ACC112 (cell line): ENCODE measurements around the gene MAP1LC3B.

Experiments used
- H2AFZ ChIP-seq: fragments of 200-600 bp; sonication (generic); one replicate; pipeline ENCODE4 v1.6.0; 2017; ENCODE audit warnings: antibody characterized with exemption, low read length; ENCODE audit not compliant: unreplicated experiment
- H3K27ac ChIP-seq: fragments of 200-600 bp; sonication (generic); 2 replicates; pipeline ENCODE4 v1.5.1; 2014; ENCODE audit warnings: low read depth, mild to moderate bottlenecking, antibody characterized with exemption, low read length, moderate library complexity
- H3K27me3 ChIP-seq: fragments of 200-600 bp; sonication (generic); 2 replicates; pipeline ENCODE4 v1.6.1; 2014; ENCODE audit warnings: mild to moderate bottlenecking, antibody characterized with exemption, low read length, moderate library complexity, mixed read lengths; ENCODE audit not compliant: insufficient read depth
- H3K36me3 ChIP-seq: fragments of 200-600 bp; sonication (generic); 2 replicates; pipeline ENCODE4 v1.6.1; 2016; ENCODE audit warnings: mild to moderate bottlenecking, antibody characterized with exemption, low read length, moderate library complexity, mixed read lengths; ENCODE audit not compliant: insufficient read depth
- H3K4me1 ChIP-seq: fragments of 200-600 bp; sonication (generic); one replicate; pipeline ENCODE4 v1.6.1; 2016; ENCODE audit warnings: low read length, mixed read lengths; ENCODE audit not compliant: insufficient read depth, unreplicated experiment, control insufficient read depth
- H3K4me3 ChIP-seq: fragments of 200-600 bp; sonication (generic); 2 replicates; pipeline ENCODE4 v1.5.1; 2014; ENCODE audit warnings: mild to moderate bottlenecking, low read depth, low read length
- H3K79me2 ChIP-seq: fragments of 200-600 bp; sonication (generic); one replicate; pipeline ENCODE4 v1.6.0; 2016; ENCODE audit warnings: low read length; ENCODE audit not compliant: control insufficient read depth, unreplicated experiment, insufficient read depth

MAP1LC3B gene

DNA sequence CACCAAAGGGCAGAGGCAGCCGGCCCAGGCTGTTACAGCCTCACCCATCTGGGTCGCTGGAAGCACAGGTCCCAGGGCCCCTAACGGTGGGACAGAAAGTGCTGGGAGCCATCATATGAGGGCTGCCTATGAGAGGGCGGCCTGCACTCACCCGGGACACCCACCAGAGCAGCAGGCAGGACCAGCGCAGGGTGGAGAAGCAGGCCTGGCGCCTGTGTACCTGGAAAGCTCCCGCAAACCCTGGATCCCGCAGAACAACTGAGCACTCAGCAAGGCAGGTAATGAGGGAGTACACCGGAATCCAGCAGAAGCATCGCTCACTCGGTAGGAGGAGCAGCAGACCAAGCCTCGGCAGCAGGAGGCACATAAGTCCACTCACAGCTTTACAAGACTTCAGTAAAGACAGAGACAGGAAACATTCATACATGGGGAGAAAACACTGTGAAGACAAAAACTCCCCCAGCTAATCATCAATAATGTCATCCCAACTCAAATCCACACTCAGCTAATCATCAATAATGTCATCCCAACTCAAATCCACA lies 43.4 kb upstream of the MAP1LC3B start:
- Histone ChIP-seq H3K27ac (no peak overlapping the region), H2AFZ (no peak overlapping the region), H3K36me3 (no peaks in the 10 kb centered on the region), H3K27me3 (no peaks in the 10 kb centered on the region), H3K79me2 (peaks cover 3% of the 10 kb centered on the region), H3K4me1 (peaks cover 5% of the 10 kb centered on the region), H3K4me3 (no peak overlapping the region)

DNA sequence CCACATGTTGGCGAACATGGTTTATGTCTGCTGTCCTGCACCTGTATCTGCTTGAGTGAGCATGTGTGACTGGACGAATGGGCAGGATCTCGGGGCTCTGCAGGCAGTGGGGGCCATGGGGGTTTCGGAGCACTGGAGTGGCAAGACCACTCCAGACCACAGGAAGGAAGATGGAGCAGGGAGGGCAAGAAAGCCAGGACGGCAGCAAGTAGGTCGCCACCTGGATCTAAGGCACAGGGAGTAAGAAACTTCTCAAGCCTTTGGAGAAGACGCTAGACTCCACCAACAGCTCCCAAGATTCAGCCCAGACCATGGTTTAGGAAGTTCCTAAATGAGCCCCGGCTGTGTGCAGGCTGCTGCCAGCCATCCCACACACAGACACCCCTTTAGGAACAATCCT lies 42.1 kb upstream of the MAP1LC3B start:
- no peaks in the 10 kb centered on the region for H3K27me3 ChIP-seq
- no peak overlapping the region for H3K27ac ChIP-seq
- no peaks in the 10 kb centered on the region for H3K36me3 ChIP-seq
- peaks cover 5% of the 10 kb centered on the region for H3K4me1 ChIP-seq
- no peak overlapping the region for H2AFZ ChIP-seq
- H3K4me3 ChIP-seq, result no peak overlapping the region
- H3K79me2 ChIP-seq, result no peaks in the 10 kb centered on the region

DNA sequence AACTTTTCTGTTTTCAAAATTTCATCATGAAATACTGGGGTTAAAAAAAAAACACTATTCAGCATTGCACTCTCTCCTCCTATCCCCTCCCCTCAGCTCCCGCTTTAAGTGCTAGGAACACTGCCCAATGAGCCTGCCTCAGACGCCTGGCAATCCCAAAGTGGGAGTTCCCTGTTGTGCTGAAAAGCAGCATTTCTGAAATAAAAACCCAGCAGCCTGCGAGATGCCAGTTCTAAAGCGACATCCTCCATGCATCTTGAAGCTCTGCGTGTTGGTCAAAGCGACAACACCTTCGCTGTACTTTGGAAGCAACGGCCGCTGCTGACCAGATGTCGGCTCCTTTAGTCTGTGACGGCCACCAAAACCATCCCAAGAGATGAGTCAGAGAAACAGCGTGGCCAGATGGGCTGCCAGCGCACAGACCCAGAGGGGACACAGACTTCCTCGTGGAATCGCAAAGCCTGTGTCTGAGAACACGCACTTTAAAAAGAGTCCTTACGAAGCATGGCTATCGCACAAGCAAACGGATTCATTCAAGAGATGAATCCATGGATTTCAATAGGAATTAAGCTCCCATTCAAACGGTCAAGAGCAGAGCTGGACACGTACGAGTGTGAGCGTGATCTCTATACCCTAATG lies 41.3 kb upstream of the MAP1LC3B start:
- H3K79me2 ChIP-seq, result no peaks in the 10 kb centered on the region

DNA sequence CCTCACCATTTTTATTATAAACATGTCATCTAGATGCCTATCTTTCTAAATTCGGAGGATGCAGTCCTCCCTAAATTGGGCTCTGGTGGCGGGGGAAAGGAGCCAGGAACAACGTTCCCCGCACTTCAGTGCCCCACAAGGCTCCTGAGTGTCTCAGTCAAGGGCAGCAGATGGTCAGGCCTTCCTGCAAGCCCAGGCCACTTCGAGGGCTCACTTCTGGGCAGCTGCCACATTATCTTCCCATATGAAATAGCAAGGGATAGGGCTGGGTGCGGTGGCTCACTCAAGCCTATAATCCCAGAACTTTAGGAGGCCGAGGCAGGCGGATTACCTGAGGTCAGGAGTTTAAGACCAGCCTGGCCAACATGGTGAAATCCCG lies 40.8 kb upstream of the MAP1LC3B start:
- H3K4me3 ChIP-seq, result no peak overlapping the region
- H3K36me3 ChIP-seq, result no peaks in the 10 kb centered on the region
- H2AFZ ChIP-seq, result no peak overlapping the region
- H3K79me2 ChIP-seq, result no peaks in the 10 kb centered on the region
- peaks cover 5% of the 10 kb centered on the region for H3K4me1 ChIP-seq
- H3K27ac ChIP-seq, result no peak overlapping the region
- H3K27me3 ChIP-seq, result no peaks in the 10 kb centered on the region

More for the DNA sequence above, 41.3 kb upstream of the MAP1LC3B start:
- Histone ChIP-seq H3K27ac (no peak overlapping the region), H3K27me3 (no peaks in the 10 kb centered on the region), H3K4me1 (peaks cover 5% of the 10 kb centered on the region), H2AFZ (no peak overlapping the region), H3K36me3 (no peaks in the 10 kb centered on the region), H3K4me3 (no peak overlapping the region)

DNA sequence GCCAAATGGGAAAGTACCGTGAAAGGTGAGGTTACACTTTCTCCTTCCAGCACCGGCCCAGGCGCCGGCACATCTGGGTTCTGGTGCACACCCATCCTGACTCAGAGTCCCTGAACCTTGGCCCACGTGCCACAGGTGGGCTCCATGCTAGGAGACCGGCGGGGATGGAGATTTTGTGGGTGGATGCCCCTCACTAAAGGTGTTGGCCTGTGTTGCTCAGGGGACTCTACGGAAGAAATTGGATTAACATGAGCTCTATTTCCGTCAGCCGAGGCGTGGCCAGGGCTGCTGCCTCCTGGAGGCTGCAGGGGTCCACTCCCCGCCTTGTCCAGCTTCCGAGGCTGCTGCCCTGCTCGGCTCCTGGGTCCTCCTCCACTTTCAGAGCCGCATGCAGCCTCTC lies 39.3 kb upstream of the MAP1LC3B start:
- Histone ChIP-seq H3K4me1 (peaks cover 5% of the 10 kb centered on the region), H3K27ac (no peak overlapping the region), H3K36me3 (no peaks in the 10 kb centered on the region), H2AFZ (no peak overlapping the region), H3K4me3 (no peak overlapping the region), H3K79me2 (no peaks in the 10 kb centered on the region), H3K27me3 (no peaks in the 10 kb centered on the region)

DNA sequence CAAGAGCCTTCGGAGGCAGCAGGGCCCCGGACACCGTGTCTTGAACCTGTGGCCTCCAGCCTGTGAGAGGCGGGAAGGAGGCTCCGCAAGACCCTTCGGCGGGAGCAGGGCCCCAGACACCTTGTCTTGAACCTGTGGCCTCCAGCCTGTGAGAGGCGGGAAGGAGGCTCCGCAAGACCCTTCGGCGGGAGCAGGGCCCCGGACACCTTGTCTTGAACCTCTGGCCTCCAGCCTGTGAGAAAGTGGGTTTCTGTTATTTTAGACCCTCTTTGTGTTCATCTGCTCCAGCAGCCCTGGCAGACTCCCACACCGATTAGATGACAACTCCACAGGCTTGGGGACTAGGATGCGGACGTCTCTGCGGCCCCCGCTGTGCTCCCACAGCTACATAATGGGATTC lies 38.5 kb upstream of the MAP1LC3B start:
- no peaks in the 10 kb centered on the region for H3K79me2 ChIP-seq
- H3K27ac ChIP-seq, result no peak overlapping the region
- H2AFZ ChIP-seq, result no peak overlapping the region
- no peaks in the 10 kb centered on the region for H3K36me3 ChIP-seq
- no peak overlapping the region for H3K4me3 ChIP-seq
- peaks cover 5% of the 10 kb centered on the region for H3K4me1 ChIP-seq
- H3K27me3 ChIP-seq, result no peaks in the 10 kb centered on the region

DNA sequence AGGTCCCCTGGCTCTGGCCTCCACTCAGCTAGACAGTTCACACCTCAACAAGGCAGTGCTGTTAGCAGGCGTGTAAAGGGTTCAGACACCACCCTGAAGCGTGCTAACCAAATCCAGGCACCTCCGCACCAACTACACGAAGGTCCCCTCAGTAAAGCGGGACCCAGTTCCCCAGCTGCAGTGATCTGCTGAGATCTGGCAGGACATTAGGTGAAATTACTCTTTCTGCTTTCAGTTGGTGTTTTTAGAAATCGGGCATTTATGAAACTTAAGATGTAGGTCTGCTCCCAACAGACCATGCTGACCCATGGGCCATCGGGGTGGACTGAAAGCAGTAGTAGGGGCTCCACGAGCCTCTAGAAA lies 35.7 kb upstream of the MAP1LC3B start:
- no peak overlapping the region for H2AFZ ChIP-seq
- peaks cover 2% of the 10 kb centered on the region for H3K79me2 ChIP-seq
- no peaks in the 10 kb centered on the region for H3K27me3 ChIP-seq
- no peak overlapping the region for H3K27ac ChIP-seq
- H3K4me1 ChIP-seq, result no peaks in the 10 kb centered on the region
- peaks cover 4% of the 10 kb centered on the region; the same call in 1 of the 2 replicates for H3K36me3 ChIP-seq
- no peak overlapping the region for H3K4me3 ChIP-seq

DNA sequence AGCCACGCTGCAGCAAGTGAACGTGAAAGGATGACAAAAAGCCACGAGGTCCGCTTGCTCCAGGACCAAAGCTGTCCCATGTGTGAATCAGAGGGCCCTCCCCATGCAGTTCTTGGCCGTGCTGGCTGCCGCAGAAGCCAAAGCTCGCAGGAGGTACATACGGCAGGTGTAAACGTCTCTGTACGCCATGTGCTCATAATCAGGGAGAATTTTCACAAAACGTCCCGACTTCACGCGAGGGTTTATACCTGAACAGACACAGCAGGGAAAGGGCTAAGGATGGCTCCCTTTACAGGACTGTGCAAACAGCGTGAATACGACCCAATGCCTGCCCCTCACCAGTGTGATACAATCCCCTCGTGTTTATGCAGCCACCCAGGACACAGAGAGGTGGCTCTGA lies 33.9 kb upstream of the MAP1LC3B start:
- Histone ChIP-seq H2AFZ (no peak overlapping the region), H3K4me3 (no peak overlapping the region), H3K79me2 (peaks cover 3% of the 10 kb centered on the region), H3K27ac (no peak overlapping the region), H3K36me3 (peaks cover 8% of the 10 kb centered on the region; the same call in 1 of the 2 replicates), H3K27me3 (no peaks in the 10 kb centered on the region), H3K4me1 (no peaks in the 10 kb centered on the region)

DNA sequence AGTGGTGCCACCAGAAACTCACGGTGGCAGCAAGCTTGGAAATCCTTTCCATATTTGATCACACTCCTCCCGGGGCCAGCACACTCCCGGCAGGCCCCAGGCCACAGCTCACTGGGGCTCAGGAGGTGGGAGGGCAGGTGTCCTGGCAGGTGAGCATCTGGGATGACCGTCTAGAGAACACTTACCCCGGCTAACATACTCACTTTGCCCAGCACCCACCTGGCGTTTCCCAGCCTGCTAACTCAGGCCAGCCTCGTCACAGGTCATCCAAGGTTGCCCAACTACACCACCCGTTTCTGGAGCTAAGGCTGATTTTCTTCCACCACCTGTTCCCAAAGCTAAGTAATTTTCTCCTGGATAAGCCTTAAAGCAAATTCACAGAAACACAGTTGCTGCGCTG lies 33.4 kb upstream of the MAP1LC3B start:
- H3K4me1 ChIP-seq, result no peaks in the 10 kb centered on the region
- no peak overlapping the region for H3K4me3 ChIP-seq
- no peak overlapping the region for H3K27ac ChIP-seq
- peaks cover 8% of the 10 kb centered on the region; the same call in 1 of the 2 replicates for H3K36me3 ChIP-seq
- peaks cover 7% of the 10 kb centered on the region for H3K79me2 ChIP-seq
- no peak overlapping the region for H2AFZ ChIP-seq
- H3K27me3 ChIP-seq, result no peaks in the 10 kb centered on the region

DNA sequence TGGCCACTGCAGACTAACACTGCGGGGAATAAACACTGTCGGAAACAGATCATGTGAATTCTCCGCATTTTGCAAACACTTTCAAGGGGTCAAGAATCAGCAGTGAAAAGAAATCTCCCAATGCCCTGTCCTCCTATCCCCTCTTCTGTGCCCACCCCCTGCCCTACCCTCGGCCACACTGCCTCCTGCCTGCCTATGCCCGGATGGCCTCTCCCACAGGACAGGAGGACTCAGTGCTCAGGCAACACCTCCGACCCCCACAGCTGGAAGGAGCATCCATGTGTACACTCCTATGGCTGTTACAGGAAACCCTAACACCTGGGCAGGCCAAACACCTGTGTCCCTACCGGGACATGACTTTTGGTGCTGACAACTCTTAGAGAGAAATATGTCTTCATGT lies 33.0 kb upstream of the MAP1LC3B start:
- H3K79me2 ChIP-seq, result peaks cover 8% of the 10 kb centered on the region
- no peak overlapping the region for H3K27ac ChIP-seq
- no peak overlapping the region for H3K4me3 ChIP-seq
- no peaks in the 10 kb centered on the region for H3K4me1 ChIP-seq
- H2AFZ ChIP-seq, result no peak overlapping the region
- H3K36me3 ChIP-seq, result peaks cover 8% of the 10 kb centered on the region; the same call in 1 of the 2 replicates
- H3K27me3 ChIP-seq, result no peaks in the 10 kb centered on the region

DNA sequence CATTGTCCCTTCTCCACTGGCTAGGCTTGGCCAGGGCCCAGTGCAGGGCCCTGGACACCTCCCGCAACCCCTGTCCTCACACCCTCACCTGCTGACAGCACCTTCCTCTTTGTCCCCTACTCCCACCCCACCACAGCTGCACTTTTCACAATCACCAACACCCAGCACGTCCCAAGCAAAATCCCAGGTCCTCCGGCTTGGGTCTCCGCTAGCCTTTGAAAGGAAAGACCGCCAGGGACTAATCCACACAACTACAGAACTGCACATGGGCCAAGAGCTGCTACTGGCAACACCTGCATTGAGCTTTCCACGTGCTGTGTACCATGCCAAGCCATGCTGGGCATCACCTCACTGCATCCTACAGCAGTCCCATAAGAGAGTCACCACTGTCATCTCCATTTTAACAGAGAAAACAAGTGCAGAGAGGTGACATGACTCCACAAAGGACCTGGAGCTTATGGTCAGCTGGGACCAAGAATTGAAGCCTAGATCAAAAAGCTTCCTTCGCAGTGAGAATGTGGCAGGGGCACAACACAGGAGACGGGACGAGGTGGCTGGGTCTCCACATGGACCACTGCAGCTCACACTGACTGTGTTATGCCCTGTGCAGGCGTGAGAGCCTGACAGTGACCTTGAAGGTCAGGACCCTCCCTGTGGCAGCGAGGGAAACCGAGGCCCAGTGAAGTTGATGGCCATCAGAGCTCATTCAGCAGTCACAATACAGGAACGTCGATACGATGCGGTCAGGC lies 31.1 kb upstream of the MAP1LC3B start:
- Histone ChIP-seq H3K4me3 (no peak overlapping the region), H2AFZ (no peak overlapping the region), H3K79me2 (peaks cover 22% of the 10 kb centered on the region), H3K4me1 (no peaks in the 10 kb centered on the region), H3K36me3 (peaks cover 12% of the 10 kb centered on the region; the same call in 1 of the 2 replicates), H3K27ac (no peak overlapping the region), H3K27me3 (no peaks in the 10 kb centered on the region)
